NCI-H2029 (cell line): Measurements from ENCODE around the gene BARD1.
"Not testable (repeated sequence)": the region's sequence is repeated elsewhere in the genome, so short reads cannot be mapped to it uniquely, and the experiment has no call there.

Source experiments
- DNase-seq: peaks from one replicate; lab custom pipeline; 2025; lab: John Stamatoyannopoulos, UW

Gene BARD1

DNA sequence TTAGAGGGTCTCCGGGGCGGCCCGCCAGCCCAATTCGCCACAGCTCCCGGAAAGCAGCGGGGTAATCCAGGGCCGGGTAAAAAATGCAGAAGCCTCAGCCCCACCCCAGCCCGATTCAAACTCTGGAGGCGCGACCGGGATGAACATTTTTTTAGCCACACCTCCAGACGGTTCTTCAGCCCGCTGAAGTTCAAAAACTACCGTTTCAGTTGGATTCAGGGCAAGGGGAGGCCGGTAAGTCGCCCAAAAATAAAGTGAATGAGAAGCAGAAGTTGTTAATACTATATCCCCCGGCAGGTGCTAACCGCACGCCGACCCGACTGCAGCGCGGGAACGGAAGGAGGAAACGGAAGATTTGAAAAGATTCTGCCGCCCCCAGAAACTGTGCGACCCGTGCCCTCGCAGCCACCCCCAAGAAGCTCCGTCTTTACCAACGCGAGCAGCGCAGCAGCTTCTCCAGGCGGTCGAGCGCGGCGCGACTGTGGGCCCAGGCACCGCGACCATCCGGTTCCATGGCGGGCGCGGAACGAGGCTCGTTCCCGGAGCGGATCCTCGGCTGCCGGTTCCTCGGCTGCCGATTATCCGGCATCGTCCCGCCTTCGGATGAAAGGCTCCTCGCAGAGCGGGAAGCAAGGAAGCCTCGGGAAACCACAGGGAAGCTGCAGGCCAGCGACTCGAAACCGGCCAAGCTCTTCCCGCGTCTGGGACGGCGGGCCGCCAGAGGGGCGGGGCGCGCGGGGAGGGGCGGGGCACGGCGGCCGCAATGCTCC, at the start of gene BARD1:
Gene BARD1, minus strand, starts transcription at position 703 of the 770 bp plus-strand sequence. Its CDS starts 114 bp downstream, at position 589.
- DNase-seq: peak; percentile 32

DNA sequence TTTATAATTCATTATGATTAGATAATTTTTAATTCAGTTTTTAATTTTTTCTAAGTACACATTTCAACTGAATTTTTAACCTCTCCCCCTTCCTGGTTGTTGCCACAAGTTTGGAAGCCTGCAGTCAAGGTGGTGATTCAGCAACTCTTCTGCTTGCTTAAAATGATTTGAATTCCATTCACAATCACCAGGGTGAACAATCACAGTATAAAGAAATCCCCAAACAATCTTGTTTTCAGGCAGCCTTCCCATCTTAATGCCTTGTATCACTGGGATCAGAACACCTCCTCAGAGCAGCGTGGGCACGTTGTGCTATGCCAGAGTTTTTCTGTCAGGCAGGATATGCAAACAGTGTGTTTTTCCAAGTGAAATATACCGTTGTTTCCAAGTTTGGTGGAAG, 46.7 kb upstream of the BARD1 start:
- no peak for DNase-seq

DNA sequence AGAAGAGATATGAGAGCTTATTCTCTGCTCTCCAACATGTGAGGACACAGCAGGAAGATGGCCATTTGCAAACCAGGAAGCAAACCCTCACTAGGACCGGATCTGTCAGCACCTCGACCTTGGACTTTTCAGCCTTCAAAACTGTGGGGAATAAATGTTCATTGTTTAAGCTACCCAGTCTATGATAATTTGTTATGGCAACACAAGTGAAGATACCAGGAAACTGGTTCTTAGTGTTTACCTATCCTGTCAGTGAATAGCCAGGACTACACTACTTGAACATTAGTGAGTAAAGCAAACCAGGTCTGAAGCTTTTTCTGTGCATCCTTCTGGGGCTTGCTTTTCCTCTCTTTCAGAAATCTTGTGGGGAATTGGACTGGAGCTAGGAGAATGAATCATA, 44.4 kb upstream of the BARD1 start:
- DNase-seq: peak; percentile 1

DNA sequence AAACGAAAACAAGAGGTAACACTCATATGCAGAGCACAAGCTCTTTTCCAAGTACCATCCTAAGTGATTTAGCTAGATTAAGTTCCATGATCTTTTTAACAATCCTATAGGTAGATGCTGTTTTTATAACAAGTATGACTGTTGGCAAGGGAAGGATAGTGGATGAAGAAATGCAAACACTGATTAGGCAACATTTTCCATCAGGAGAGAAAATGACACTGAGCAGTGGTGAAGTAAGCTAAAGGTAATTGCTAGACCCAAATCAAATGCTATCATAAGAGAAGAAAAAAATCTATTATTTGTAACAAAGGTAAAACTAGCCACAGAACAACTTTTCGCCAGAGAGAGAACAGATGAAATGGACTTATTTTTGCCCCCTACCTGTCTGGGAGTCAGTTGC, 34.3 kb upstream of the BARD1 start:
- no peak for DNase-seq

DNA sequence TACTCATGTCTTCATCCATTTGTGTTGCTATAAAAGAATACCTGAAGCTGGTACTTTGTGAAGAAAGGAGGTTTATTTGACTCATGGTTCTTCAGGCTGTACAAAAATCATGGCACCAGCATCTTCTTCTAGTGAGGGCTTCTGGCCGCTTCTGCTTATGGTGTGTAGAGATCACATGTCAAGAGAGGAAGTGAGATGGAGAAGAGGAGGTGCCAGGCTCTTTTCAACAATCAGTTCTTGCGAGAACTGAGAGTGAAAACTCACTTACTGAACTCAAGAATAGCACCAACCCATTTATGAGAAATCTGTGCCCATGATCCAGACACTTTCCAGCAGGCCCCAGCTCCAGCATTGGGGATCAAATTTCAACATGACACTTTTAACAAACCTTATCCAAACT, 30.0 kb upstream of the BARD1 start:
- no peak for DNase-seq

DNA sequence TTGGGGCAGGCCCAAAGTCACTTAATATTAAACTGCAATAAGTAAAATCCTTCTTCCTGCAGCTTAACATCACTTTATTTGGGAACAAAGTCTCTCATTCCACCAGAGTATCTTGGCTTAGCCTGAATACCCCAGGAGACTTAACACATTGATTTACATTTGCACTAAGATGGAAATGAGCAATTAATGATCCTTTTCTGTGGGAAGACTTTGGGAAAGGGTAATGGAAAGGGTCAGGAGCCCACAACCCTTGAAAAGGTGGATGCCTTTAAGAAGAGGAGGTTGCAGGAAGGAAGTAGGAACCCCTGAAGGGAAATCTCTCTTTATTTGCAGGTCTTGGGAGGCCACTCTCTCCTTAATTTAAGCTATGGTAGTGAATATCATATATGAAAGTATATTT, 28.0 kb upstream of the BARD1 start:
- DNase-seq: no peak

DNA sequence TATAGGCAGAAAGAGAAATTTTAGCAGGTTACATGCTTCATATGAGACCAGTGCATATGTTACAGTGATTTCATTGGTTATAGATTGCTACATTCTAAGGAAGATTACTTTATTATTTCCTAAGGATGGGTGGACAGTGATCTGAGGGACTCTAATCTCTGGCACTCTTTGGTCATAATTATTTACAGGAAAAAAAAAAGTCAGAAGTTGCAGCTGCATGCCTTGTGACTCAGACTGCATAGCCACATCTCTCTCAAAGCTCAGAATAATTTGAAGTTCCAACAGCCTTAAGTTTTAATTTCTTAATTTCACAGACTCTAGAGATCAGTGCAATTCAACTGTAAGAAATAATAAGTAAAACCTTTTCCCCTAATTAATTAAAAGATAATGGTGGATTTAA, 27.1 kb upstream of the BARD1 start:
- no peak for DNase-seq

DNA sequence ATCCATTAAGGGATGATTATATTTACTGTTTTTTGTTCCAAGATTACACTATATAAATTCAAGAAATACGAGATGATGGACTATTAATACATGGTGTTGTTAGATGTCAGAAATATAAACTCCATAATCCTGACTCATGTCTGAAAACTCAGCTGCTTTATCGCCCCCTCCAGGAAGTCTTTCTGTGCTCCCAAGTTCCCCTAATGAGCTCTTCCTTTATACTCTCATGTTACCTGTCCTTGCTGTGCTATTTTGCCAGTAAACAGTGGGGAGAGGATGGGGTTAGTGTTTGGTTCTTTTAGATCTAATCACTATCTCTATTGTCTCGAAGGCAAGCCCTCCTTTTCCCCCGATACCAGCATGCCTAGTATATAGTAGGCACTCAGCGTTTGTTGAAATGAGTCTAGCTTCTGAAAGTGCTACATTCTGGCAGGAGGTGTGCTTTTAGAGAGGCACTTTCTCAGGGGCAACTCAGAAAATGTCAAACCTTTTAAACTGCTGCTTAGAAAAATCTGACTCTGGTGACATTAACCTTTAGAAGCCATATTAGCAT, 21.4 kb upstream of the BARD1 start:
- DNase-seq: no peak

DNA sequence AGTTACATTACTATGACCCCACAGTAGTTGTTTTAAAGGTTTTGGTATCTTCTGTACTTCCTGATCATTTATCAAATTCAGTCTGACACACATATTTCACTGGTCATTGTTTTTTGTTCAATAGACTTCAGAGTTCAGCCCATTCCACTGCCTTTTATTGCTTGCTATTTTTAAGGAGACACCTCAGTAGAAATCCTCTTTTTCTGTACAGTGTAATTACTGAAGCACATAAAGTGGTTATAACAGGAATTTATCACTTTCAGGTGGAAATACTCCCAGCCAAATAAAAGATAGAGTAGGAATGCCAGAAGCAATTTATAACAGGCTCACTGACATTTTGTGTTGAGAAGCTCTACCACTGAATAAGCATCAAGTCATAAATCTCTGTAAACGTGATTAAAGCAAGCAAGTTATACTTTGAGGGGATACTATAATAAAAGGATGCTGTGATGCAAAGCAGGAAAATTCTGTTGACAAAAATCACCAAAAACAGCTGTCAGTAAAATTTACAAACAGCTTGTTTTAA, 6.6 kb upstream of the BARD1 start:
- DNase-seq: no peak

DNA sequence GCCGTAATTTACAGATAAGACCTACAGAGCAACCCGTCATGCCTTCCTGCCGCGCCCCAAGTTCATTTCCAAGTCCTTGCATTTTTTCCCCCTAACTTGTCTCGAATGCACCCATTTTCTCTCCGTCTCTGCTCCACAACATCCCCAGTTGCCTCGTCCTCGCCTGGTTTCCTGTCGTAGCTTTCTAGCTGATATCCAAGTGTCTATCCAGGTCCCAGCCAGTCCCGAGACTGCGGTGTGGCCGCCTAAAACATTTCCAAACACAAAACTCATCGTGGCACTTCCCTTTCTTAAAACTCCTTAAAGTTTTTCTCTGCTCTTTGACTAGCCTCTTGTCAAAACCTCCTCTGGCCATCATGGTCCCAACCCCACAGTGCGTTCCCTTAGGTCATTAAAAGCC, 1.2 kb upstream of the BARD1 start:
- DNase-seq: no peak

DNA sequence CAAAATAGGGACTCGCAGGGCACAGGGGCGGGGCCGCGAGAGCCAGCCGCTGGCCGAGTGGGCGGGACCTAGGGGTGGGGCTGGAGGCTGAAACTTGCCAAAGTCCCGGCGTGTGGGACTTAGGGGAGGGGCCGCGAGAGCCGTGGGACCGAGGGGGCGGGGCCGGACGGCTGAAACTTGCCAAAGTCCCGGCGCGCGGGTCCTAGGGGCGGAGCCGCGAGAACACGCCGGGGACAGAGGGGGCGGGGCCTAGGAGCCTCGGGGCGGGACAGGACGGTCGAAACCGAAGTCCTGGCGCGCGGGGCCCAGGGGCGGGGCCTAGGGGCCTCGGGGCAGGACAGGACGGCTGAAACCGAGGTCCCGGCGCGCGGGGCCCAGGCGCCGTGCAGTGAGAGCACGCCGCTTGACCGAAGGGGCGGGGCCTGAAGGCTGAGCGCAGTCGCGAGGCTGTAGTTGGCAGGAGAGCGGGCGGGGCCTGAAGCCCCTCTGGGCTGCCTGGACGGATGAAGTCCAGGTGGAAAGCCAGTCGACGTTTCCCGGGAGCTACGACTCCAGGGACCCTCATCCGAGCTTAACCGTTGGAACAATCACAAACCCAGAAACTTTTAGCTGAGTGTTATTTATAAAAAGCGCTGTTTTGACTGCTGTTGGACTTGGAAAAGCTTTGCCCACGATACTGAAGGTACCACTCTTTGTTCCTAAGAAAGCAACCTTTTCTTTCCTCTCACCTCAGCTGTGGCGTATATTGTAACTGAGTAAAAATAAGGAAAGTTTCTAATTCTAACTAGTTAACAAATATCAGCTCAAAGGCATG, 475 bp upstream of the BARD1 start:
- peak; percentile 94 for DNase-seq

DNA sequence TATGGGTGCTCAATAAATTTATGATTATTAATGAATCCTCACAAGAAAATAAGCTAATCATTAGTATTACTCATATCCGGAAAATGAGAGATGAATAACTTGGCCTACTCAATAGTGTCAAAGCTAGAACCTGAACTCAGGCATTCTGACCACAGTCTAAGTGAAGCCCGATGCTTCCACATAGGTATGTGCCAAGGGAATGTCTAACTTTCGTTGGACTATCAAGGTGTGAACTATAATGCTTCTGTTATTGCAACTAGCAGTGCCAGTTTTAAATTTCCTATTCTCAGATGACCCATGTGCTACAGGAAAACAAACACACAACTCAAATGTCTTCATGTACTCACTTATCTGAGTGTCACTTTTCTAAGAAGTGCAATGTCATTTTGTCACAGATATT, 1.8 kb downstream of the BARD1 start:
- DNase-seq: peak; percentile 5

DNA sequence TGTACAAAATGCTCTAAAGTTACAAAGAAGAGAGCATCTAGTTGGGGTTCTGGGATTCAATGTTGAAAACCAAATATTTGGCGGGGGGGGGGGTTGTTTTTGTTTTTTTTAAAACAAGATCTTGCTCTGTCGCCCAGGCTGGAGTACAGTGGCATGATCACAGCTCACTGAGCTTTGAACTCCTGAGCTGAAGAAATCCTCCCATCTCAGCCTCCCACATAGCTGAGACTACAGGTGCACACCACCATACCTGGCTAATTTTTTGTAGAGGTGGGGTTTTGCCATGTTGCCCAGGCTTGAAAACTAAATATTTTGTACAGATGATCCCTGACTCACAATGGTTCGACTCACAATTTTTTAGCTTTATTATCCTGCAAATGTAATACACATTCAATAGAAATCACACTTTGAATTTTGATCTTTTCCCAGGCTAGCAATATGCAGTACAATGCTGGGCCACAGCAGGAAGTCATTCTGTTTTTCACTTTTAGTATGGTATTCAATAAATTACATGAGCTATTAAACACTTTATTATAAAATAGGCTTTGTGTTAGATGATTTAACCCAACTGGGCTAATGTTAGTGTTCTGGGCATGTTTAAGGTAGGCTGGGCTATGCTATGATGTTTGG, 7.6 kb downstream of the BARD1 start:
- DNase-seq: no peak

DNA sequence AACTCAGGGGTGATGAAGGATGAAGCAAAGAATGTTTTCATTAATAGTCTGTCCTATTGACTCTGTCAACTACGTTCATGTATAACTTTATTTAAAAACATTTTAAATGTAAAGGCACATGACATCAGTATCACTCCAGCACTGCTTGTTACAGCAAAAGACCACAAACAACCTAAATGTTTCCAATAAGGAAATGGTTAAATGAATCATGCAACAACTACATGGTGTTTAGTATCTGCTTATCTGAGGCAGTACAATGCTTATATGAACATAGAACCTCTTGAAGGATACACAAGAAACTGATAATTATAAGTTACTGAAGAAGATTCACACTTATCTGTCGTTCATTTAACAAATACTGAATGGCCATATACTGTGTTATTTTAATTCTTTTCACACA, 8.4 kb downstream of the BARD1 start:
- no peak for DNase-seq

DNA sequence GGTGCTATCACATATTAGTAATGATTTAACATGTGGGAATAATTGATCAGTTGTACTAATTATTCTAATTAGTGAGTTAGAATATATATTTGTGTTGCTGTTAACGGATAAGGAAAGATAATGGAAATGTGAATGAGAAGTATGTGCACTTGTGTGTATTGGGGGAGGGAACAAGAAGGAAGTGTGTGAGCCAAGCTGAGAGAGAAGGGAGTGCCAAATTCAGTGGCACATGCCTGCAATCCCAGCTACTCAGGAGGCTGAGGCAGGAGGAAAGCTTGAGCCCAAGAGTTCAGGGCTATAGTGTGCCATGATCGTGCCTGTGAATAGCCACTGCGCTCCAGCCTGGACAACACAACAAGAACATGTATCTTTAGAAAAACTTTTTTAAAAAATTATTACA, 9.3 kb downstream of the BARD1 start:
- no peak for DNase-seq

DNA sequence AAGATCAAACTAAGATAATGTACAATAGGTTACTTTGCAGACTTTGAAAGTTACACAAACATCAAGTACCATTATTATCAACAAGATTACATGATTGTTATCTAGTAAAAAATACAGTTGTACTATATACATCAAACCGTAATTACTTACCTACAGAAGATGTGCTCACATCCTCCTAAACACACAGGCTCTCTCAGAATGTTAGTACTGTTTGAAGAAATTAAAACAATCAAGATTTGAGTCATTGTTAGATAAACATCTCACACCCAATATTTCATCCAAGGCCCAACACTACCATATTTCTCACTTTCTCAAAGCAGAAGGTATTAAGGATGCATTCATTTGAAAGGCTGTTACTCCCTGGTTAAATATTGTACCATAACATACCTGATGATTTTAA, 12.6 kb downstream of the BARD1 start:
- no peak for DNase-seq

DNA sequence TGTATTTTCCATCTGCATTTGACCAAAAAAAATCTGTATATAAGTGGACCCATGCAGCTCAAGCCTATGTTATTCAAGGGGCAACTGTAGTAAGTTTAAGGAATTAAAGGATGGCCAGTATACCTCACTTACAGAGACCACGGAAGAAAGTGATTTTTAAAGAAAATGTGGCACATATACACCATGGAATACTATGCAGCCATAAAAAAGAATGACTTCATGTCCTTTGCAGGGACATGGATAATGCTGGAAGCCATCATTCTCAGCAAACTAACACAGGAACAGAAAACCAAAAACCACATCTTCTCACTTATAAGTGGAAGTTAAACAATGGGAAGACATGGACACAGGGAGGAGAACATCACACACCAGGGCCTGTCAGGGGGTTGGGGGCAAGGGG, 26.3 kb downstream of the BARD1 start:
- DNase-seq: not testable (repeated sequence)

DNA sequence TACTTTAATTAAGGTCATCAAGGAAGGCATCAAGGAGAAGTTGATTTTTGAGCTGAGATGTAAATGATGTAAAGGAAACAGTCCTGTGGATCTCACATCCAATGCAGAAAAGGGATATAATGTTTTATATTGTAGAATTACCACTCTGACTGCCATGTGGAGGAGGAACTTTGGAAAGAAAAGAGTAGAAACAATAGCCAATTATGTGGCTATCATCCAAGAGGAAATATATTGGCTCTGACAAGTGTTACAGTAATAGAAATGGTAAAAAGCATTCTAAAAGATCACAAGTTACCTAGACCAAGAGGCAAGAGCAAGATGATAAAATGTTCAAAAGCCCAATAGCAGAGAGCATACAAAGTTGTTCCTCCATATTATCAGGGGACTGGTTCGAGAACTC, 26.8 kb downstream of the BARD1 start:
- DNase-seq: no peak

DNA sequence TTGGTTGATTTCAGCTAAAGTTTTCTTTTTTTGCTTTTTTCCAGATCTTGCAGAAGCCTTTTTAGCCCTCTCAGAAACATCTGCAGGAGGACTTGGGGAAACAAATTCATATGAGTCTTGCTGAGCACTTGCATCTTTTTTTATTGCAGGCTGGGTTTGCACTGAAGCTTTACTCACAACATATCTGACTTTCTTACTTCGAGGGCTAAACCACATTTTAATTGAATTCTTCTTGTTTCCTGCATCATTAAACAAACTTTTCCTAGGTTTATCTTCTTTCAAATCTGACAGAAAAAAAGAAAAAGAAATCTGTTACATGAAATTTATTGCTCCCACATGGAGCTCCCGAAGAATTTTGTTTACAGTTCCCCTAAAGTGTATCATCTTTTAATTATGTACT, 28.3 kb downstream of the BARD1 start:
- no peak for DNase-seq

DNA sequence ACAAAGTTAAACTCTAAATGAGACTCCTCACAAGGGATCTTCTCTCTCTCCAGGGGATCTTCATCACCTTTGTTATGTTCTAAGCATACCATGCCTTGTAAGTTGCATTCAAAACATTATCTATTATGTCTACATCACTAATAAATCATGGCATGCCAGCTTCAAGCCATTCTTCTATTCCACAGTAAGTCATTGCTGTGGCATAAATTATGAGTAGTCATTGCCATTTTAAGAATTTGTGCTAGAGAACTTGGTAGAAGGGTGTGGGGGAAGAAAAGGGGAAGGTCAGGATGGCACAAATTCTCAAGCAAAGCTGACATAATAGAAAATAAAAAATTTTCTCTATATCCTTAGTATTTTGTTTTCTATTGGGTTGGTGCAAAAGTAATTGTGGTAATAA, 33.5 kb downstream of the BARD1 start:
- DNase-seq: no peak

DNA sequence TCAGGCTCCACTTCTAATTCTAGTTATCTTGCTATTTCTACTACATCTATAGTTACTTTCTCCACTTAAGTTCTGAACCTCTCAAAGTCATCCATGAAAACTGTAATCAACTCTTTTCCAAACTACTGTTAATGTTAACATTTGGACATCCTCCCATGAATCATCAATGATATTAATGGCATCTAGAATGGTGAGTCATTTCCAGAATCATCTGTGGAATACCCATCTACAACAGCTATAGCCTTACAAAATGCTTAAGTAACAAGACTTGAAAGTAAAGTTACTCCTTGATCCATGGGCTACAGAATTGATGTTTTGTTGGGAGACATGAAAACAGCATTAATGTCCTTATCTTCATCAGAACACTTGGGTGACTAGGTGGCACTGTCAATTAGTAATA, 35.4 kb downstream of the BARD1 start:
- no peak for DNase-seq

DNA sequence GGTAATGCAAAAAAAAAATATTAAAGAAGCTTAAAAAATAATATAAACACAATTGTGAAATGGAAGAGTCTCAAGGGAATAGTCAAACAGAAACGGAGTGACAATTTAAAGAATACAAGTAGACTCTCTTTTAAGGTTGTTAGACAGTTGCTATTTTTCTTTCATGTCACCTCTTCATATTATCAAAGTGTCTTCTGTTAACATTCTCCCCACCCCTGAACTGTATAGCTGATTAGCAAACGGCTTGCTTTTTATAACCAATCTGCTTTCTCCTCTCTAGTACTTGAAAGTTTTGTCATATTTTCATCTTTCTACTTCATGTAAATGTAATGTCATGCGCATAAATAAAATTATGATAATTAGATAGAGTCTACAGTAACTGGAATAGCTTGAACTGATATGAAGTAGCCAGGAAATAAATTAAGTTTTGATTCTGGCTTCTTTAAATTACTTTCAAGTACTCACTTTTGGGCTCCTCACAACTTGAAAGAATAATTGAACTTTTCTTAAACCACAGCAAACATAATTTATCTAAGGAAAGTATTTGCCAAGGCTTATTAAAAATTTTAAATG, 37.0 kb downstream of the BARD1 start:
- no peak for DNase-seq
